ENCODE results near the gene TASP1.

- TF ChIP-seq CTCF (conservative IDR thresholded peaks at IDR 0.05): no peak
- TF ChIP-seq EZH2 (IDR thresholded peaks at IDR 0.05; ENCODE audit: low read depth): no peak
These were observed 164.3 kb downstream of the TASP1 start for GRCh38 chr20:13474467-13474866.

Measured in PC-9 (cell line).